ENCODE results near the gene MMUT. TPM values are rescaled to one million over a fixed set of nuclear protein-coding genes. Genes with fewer than 3 reads are reported as not detected.
A peak's percentile ranks its signal among the peaks of the same experiment; 100 is the strongest.
"Not testable (repeated sequence)": the region's sequence is repeated elsewhere in the genome, so short reads cannot be mapped to it uniquely, and the experiment has no call there.

The MMUT gene
- 10 to 100 TPM in 3 of 6 donors, 1 to 10 TPM in 3; 5.0 to 12.1 (median 9.5) TPM for polyA plus RNA-seq (ENCODE audit: low read depth in 6 of 6)

DNA sequence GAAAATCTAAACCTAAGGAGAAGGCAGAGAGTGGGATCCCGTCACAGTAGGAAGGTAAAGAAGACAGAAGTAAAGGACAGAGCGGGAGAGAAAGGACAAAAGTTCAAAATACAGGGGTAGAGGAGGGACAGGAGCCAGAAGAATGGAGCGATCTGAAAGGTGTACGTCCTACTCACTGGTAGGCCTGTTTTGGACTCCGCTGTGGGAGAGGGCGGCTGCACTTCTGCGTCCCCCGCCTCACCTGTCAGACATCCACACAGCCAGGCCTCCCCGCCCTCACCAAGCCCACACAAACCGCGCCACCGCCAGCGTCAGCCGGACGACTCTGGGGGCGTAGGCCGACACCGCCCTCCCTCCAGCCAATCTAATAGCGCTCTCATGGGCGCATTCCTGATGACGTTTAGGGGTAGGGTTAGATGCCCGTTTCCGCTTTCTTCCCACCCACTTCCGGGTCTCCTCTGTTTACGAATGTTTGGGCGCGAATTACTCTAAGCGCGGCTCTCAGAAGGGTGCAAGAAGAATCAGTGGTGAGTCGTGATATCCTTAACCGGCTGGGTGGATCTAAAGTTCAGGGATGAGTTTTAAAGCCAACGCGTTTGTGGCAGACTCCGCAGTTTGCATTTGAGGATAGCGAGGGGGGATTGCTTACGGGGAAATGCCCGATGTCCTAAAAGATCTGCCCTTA lies at the start of gene MMUT, which contains the start of gene CENPQ:
MMUT (minus strand) TSS at position 327 of the 685 bp plus-strand sequence. CDS start 3,787 bp downstream, outside the sequence.
CENPQ (plus strand) TSS at position 444 of the 685 bp plus-strand sequence. CDS start 6,807 bp downstream, outside the sequence.
- Mint-ChIP-seq H3K27me3 (no peaks in the 10 kb centered on the region), H3K36me3 (peaks cover 3 to 7% of the 10 kb centered on the region in 2 donors), H3K4me3 (peak within 1 kb of the TSS; percentile 93 to 99 (median 97)), H3K9me3 (no peaks in the 10 kb centered on the region), H3K4me1 (peaks cover 51 to 67% (median 66%) of the 10 kb centered on the region in 3 donors), H3K27ac (peak within 1 kb of the TSS; percentile 96 to 99 (median 98))
- ATAC-seq (ENCODE audit: low read depth in 2 of 2), result peak; percentile 97 to 98
- DNase-seq, result peak; percentile 94

DNA sequence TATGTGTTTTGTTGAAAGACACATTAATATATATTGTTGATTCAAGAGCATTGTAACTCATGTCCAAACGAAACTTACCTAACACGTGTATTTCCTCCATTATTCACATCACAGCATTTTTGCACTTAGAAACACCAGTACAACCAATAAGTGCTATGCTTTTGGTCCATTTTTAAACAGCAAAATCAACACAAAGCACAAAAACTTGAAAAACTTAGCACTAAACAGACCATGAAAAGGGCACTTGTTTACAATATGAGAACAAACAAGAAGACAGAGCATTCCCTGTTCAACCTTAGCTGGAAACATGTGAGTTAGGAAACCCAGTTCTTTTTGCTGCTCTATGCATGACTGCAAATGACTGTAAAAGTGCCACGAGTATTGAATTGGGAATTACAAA lies 46.3 kb upstream of the MMUT start:
- Mint-ChIP-seq H3K36me3 (peaks cover 0 to 13% of the 10 kb centered on the region in 2 donors), H3K9me3 (peaks cover 0 to 6% (median 5%) of the 10 kb centered on the region in 7 donors), H3K4me3 (no peak overlapping the region), H3K4me1 (no peaks in the 10 kb centered on the region), H3K27me3 (peaks cover 13 to 39% (median 32%) of the 10 kb centered on the region in 3 donors), H3K27ac (no peak overlapping the region)
- DNase-seq (no peak), ATAC-seq (ENCODE audit: low read depth in 2 of 2) (no peak)

DNA sequence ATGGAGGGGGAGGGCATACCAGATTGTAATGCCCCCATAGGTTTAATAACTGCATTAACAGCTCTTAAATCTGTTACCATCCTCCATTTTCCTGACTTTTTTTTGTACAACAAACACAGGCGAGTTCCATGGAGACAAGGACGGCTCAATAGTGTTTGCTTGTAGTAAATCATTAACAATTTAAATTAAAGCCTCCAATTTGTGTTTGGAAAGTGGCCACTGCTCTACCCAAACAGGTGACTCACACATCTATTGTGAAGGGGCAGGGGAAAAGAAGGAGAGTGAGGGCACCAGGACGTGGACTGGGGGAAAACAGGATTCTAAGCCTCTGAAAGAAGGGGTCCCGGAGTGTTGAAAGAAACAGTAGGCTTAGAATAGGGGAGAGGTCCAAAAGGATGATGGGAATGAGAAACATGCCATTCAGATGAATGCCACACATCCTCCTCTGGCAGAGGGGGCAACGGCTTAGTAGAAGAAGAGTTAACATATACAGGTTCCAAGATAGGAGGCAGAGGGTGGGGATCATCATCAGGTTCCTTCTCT lies 43.6 kb upstream of the MMUT start:
- Mint-ChIP-seq H3K9me3 (peaks cover 0 to 6% (median 5%) of the 10 kb centered on the region in 7 donors), H3K27ac (peak overlapping the region in 1 of 6 donors; percentile 75), H3K4me1 (no peaks in the 10 kb centered on the region), H3K4me3 (no peak overlapping the region), H3K36me3 (peaks cover 0 to 13% of the 10 kb centered on the region in 2 donors), H3K27me3 (peaks cover 14 to 30% (median 16%) of the 10 kb centered on the region in 3 donors)
- no peak for ATAC-seq (ENCODE audit: low read depth in 2 of 2)
- no peak for DNase-seq

DNA sequence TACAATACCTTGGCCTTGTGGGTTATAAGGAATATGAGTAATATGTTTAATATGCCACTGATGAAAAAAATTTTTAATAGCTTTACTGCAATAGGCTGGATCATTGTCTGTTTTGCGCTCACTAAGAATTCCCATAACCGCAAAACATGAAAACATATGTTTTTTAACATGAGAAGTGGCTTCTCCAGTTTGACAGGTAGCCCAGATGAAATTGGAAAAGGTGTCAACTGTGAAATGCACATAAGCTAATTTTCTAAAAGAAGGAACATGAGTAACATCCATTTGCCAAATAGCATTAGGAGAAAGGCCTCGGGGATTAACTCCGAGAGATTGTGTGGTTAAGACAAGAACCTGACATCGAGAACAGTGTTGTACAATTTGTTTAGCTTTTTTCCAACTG lies 41.6 kb upstream of the MMUT start:
- Mint-ChIP-seq H3K4me3 (no peak overlapping the region), H3K36me3 (peaks cover 0 to 13% of the 10 kb centered on the region in 2 donors), H3K27ac (no peak overlapping the region), H3K27me3 (peaks cover 10 to 27% (median 16%) of the 10 kb centered on the region in 3 donors), H3K9me3 (peaks cover 0 to 6% (median 5%) of the 10 kb centered on the region in 7 donors), H3K4me1 (no peaks in the 10 kb centered on the region)
- ATAC-seq (ENCODE audit: low read depth in 2 of 2) (no peak), DNase-seq (no peak)

DNA sequence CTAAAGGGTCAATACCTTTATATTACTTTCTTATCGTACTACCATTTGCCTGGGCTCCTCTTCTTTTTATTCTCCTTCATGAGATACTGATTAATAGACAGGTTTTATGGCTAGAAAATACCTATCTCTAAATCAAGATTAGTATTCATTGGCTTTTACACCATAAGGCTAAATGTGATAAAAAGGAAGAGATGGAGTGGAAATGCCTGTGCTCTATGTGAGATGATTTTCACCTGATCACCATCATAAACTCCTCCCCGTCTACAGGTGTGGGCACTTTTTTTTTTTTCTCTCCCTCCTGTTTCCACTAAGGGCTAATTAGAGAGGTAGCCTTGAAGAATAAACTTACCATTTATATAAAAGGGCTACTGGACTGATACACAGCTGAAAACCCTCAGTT lies 36.6 kb upstream of the MMUT start, which contains the start of gene GLYATL3:
GLYATL3 (plus strand) TSS at position 301 of the 400 bp plus-strand sequence. CDS start 12,068 bp downstream, outside the sequence.
- no peak for ATAC-seq (ENCODE audit: low read depth in 2 of 2)
- no peak for DNase-seq
- H3K36me3 Mint-ChIP-seq, result no peaks in the 10 kb centered on the region
- H3K4me1 Mint-ChIP-seq, result no peaks in the 10 kb centered on the region
- H3K9me3 Mint-ChIP-seq, result no peaks in the 10 kb centered on the region
- H3K4me3 Mint-ChIP-seq, result no peak within 1 kb of the TSS
- H3K27me3 Mint-ChIP-seq, result peaks cover 0 to 6% (median 5%) of the 10 kb centered on the region in 3 donors
- peak within 1 kb of the TSS in 1 of 6 donors; percentile 47 for H3K27ac Mint-ChIP-seq

DNA sequence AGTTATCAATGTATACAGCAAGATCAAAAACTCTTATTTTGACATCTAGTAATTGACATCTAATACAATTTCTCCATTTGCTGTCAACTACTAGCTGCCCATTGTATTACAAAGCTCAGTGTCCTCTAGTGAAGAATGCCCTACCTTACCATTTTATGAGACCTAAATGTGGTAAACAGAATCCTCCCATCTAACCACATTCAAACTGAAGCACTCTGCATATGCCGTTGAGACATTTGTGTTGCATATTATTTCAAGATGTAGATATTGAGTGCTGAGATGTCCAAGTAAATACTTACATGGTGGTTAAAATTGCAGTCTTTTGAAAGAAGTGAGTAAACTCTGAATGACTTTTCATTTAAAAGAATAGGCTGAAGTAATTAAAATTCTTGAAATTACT lies 36.1 kb upstream of the MMUT start:
- H3K27ac Mint-ChIP-seq, result no peak overlapping the region
- H3K4me3 Mint-ChIP-seq, result no peak overlapping the region
- no peaks in the 10 kb centered on the region for H3K36me3 Mint-ChIP-seq
- H3K9me3 Mint-ChIP-seq, result no peaks in the 10 kb centered on the region
- H3K27me3 Mint-ChIP-seq, result peaks cover 0 to 6% (median 5%) of the 10 kb centered on the region in 3 donors
- no peak for DNase-seq
- no peaks in the 10 kb centered on the region for H3K4me1 Mint-ChIP-seq
- no peak for ATAC-seq (ENCODE audit: low read depth in 2 of 2)

DNA sequence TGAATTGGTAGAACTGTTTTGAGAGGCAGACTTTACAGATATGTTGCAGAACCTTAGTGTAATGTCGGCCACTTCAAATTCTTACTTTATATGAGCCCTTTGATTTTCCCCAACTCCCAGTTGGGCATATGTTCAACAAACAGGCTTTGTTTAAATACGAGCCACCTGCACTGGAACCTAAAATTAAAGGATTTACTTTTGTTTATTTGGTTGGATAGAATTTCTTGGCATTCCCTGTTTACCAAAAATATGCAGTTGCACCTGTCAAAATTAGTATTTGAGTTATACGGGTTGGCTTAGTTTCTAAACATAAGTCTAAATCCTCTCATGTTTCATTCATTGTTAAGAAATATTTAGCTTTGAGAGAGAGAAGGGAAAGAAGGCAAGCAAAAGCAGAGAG lies 34.3 kb upstream of the MMUT start:
- Mint-ChIP-seq H3K27me3 (no peaks in the 10 kb centered on the region), H3K9me3 (no peaks in the 10 kb centered on the region), H3K4me1 (no peaks in the 10 kb centered on the region), H3K27ac (no peak overlapping the region), H3K4me3 (no peak overlapping the region), H3K36me3 (no peaks in the 10 kb centered on the region)
- no peak for DNase-seq
- no peak for ATAC-seq (ENCODE audit: low read depth in 2 of 2)

DNA sequence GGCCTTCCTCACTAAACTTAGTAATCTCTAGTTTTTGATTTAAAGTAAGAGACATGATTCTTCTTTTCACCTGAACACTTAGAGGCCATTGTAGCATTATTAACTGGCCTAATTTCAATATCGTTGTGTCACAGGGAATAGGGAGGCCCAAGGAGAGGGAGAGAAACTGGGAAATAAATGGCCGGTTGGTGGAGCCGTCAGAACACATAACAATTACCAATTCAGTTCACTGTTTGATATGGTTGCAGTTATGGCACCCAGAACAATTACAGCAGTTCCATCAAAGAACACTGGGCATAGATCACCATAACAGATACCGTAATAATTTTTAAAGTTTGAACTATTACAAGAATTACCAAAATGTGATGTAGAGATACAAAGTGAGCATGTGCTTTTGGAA lies 27.6 kb upstream of the MMUT start:
- Mint-ChIP-seq H3K4me3 (no peak overlapping the region), H3K9me3 (no peaks in the 10 kb centered on the region), H3K4me1 (no peaks in the 10 kb centered on the region), H3K36me3 (peaks cover 32 to 36% of the 10 kb centered on the region in 2 donors), H3K27me3 (no peaks in the 10 kb centered on the region), H3K27ac (no peak overlapping the region)
- no peak for DNase-seq
- no peak for ATAC-seq (ENCODE audit: low read depth in 2 of 2)

DNA sequence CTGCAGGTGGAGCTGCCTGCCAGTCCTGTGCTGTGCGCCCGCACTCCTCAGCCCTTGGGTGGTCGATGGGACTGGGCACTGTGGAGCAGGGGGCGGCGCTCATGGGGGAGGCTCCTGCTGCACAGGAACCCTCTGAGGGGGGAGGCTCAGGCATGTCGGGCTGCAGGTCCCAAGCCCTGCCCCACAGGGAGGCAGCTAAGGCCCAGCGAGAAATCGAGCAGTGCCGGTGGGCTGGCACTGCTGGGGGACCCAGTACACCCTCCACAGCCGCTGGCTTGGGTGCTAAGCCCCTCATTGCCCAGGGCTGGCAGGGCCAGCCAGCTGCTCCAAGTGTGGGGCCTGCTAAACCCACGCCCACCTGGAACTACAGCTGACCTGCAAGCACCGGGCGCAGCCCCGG lies 20.3 kb upstream of the MMUT start:
- not testable (repeated sequence) for H3K27ac Mint-ChIP-seq; H3K9me3 Mint-ChIP-seq; H3K27me3 Mint-ChIP-seq; ATAC-seq (ENCODE audit: low read depth in 2 of 2); DNase-seq; H3K4me1 Mint-ChIP-seq; H3K4me3 Mint-ChIP-seq
- peaks cover 12 to 22% of the 10 kb centered on the region in 2 donors for H3K36me3 Mint-ChIP-seq

DNA sequence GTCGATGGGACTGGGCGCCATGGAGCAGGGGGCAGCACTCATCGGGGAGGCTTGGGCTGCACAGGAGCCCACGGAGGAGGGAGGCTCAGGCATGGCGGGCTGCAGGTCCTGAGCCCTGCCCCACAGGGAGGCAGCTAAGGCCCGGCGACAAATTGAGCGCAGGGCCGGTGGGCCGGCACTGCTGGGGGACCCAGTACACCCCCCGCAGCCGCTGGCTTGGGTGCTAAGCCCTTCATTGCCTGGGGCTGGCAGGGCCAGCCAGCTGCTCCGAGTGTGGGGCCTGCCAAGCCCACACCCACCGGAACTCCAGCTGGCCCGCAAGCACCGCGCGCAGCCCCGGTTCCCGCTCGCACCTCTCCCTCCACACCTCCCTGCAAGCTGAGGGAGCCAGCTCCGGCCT lies 18.8 kb upstream of the MMUT start:
- peaks cover 12 to 17% of the 10 kb centered on the region in 2 donors for H3K36me3 Mint-ChIP-seq
- DNase-seq; H3K27ac Mint-ChIP-seq; H3K4me1 Mint-ChIP-seq; ATAC-seq (ENCODE audit: low read depth in 2 of 2); H3K27me3 Mint-ChIP-seq; H3K4me3 Mint-ChIP-seq; H3K9me3 Mint-ChIP-seq: not testable (repeated sequence)

DNA sequence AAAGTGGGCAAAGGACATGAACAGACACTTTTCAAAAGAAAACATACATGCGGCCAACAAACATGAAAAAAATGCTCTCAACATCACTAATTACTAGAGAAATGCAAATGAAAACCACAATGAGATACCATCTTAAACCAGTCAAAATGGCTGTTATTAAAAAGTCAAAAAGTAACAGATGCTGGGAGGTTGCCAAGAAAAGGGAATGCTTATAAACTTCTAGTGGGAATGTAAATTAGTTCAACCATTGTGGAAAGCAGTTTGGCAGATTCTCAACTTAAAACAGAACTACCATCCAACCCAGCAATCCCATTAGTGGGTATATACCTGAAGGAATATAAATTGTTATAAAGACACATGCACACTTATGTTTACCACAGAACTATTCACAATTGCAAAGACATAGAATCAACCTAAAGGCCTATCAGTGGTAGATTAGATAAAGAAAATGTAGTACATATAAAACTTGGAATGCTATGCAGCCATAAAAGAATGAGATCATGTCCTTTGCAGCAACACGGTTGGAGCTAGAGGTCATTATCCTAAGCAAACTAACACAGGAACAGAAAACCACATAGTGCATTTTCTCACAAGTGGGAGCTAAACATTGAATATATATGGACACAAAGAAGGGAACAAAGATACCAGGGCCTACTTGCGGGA lies 16.4 kb upstream of the MMUT start:
- Mint-ChIP-seq H3K27me3 (no peaks in the 10 kb centered on the region), H3K9me3 (no peaks in the 10 kb centered on the region), H3K4me1 (no peaks in the 10 kb centered on the region), H3K4me3 (no peak overlapping the region), H3K36me3 (peaks cover 15 to 19% of the 10 kb centered on the region in 2 donors), H3K27ac (no peak overlapping the region)
- ATAC-seq (ENCODE audit: low read depth in 2 of 2) (no peak), DNase-seq (no peak)

DNA sequence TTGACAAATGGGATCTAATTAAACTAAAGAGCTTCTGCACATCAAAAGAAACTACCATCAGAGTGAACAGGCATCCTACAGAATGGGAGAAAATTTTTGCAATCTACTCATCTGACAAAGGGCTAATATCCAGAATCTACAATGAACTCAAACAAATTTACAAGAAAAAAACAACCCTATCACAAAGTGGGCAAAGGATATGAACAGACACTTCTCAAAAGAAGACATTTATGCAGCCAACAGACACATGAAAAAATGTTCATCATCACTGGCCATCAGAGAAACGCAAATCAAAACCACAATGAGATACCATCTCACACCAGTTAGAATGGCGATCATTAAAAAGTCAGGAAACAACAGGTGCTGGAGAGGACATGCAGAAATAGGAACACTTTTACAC lies 13.5 kb upstream of the MMUT start:
- DNase-seq; H3K9me3 Mint-ChIP-seq; H3K4me1 Mint-ChIP-seq; H3K4me3 Mint-ChIP-seq; ATAC-seq (ENCODE audit: low read depth in 2 of 2); H3K27me3 Mint-ChIP-seq: not testable (repeated sequence)
- H3K36me3 Mint-ChIP-seq, result peaks cover 30 to 31% of the 10 kb centered on the region in 2 donors
- peak overlapping the region in 2 of 6 donors; percentile 21 to 53 for H3K27ac Mint-ChIP-seq

DNA sequence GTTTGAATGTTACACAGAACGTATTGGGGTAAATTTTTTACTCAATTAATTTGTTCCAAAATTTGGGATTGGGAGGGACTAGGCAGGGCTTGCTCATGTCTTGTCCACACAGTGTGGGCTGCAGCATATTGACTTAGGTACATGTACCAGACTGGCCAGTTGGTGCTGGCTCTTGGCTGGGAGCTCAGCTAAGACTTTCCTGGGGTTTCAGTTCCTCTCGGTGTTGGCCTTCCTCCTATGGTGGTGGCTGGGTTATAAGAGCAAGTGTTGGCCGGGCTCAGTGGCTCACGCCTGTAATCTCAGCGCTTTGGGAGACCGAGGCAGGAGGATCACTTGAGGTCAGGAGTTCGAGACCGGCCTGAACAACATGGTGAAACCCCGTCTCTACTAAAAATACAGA lies 5.0 kb upstream of the MMUT start:
- Mint-ChIP-seq H3K4me1 (peaks cover 28 to 38% (median 34%) of the 10 kb centered on the region in 3 donors), H3K27me3 (no peaks in the 10 kb centered on the region), H3K36me3 (peaks cover 7 to 11% of the 10 kb centered on the region in 2 donors), H3K27ac (peak overlapping the region in 2 of 6 donors; percentile 54 to 83), H3K9me3 (no peaks in the 10 kb centered on the region), H3K4me3 (no peak overlapping the region)
- ATAC-seq (ENCODE audit: low read depth in 2 of 2) (no peak), DNase-seq (no peak)

Data from naive B cell (primary cell).